GM12878 (cell line): Measurements from ENCODE around the gene SENP7. TPM values are rescaled to one million over a fixed set of nuclear protein-coding genes. Genes with fewer than 3 reads are reported as not detected.

Experiments used
- ATAC-seq: fragments of 200-7000 bp; cut with Tn5 transposase; 3 replicates; pipeline ENCODE4 v1.9.1; 2020; ENCODE audit warnings: mild to moderate bottlenecking, moderate library complexity
- BruUV-seq: library from RNA; stranded (reverse); fragments of 400-500 nt; replicated peaks from 2 replicates; lab custom pipeline; 2021; lab: Mats Ljungman, UMichigan
- CTCF ChIA-PET: fragments of 300-600 bp; sonication (Branson Sonifier 250); formaldehyde crosslinking; extraction: SDS; loops from one replicate; lab custom pipeline; 2021; ENCODE audit warnings: inconsistent platforms; lab: Yijun Ruan, JAX
- POLR2A ChIA-PET: fragments of 350-600 bp; formaldehyde crosslinking; extraction: SDS; loops from one replicate; lab custom pipeline; 2021; ENCODE audit warnings: inconsistent platforms; lab: Charles Lee
- RAD21 ChIA-PET: fragments of 300-600 bp; sonication (Branson Sonifier 250); formaldehyde crosslinking; loops from one replicate; lab custom pipeline; 2023; ENCODE audit warnings: antibody characterized with exemption; ENCODE audit not compliant: unreplicated experiment; lab: Charles Lee
- SMC1A ChIA-PET: fragments of 300-600 bp; sonication (Branson Sonifier 250); formaldehyde crosslinking; loops from one replicate; lab custom pipeline; 2023; ENCODE audit not compliant: unreplicated experiment, uncharacterized antibody; lab: Charles Lee
- DNase-seq: peaks from one replicate; pipeline ENCODE4 v3.0.0-alpha.2; 2011; ENCODE audit warnings: low read depth, low spot score
- FAIRE-seq: peaks from 3 replicates; lab custom pipeline; 2011; peaks lifted over from hg19 to GRCh38; lab: Jason Lieb, UNC
- H2AFZ ChIP-seq: 2 replicates; pipeline ENCODE4 v1.6.0; 2011; ENCODE audit warnings: low read depth, low read length, control low read depth; ENCODE audit not compliant: control insufficient read depth
- H3K27ac ChIP-seq: 2 replicates; pipeline ENCODE4 v1.5.1; 2011; ENCODE audit warnings: control low read depth; ENCODE audit not compliant: control insufficient read depth, insufficient read depth
- H3K27me3 ChIP-seq, 2 experiments: replicated peaks in 1 of 2; 2 replicates each; pipeline versions ENCODE4 v1.6.0 to v1.6.1; 2011; ENCODE audit warnings: low read length in 1 of 2; ENCODE audit not compliant: control insufficient read depth in 2 of 2, insufficient read depth in 2 of 2
- H3K36me3 ChIP-seq, 2 experiments: 2 replicates each; pipeline ENCODE4 v1.5.1; 2011; ENCODE audit warnings: low read length in 1 of 2; ENCODE audit not compliant: control insufficient read depth in 2 of 2, insufficient read depth in 2 of 2
- H3K4me1 ChIP-seq: 2 replicates; pipeline ENCODE4 v1.6.1; 2011; ENCODE audit warnings: mild to moderate bottlenecking, low read length, moderate library complexity, mixed read lengths; ENCODE audit not compliant: control insufficient read depth, insufficient read depth
- H3K4me2 ChIP-seq: 2 replicates; pipeline ENCODE4 v1.6.0; 2011; ENCODE audit warnings: control low read depth; ENCODE audit not compliant: control insufficient read depth, insufficient read depth
- H3K4me3 ChIP-seq: fragments of 200-600 bp; sonication (generic); 2 replicates; pipeline ENCODE4 v1.5.1; 2016
- H3K79me2 ChIP-seq: 2 replicates; pipeline ENCODE4 v1.6.0; 2011; ENCODE audit warnings: low read length; ENCODE audit not compliant: control insufficient read depth, insufficient read depth
- H3K9ac ChIP-seq: 2 replicates; pipeline ENCODE4 v1.8.0; 2011; ENCODE audit warnings: low read length, control low read depth, mixed read lengths; ENCODE audit not compliant: control insufficient read depth, insufficient read depth
- H3K9me3 ChIP-seq: replicated peaks from 3 replicates; pipeline ENCODE4 v1.5.1; 2011; ENCODE audit warnings: mild to moderate bottlenecking, low read length; ENCODE audit not compliant: control insufficient read depth, insufficient read depth
- H4K20me1 ChIP-seq: 2 replicates; pipeline ENCODE4 v1.6.0; 2011; ENCODE audit not compliant: control insufficient read depth, insufficient read depth
- ATF2 ChIP-seq: IDR thresholded peaks from 2 replicates; pipeline ENCODE4 v1.6.1; 2012; ENCODE audit warnings: low read length, inconsistent platforms
- ATF7 ChIP-seq: fragments of 450-650 bp; IDR thresholded peaks from 2 replicates; pipeline ENCODE4 v1.6.1; 2016; ENCODE audit warnings: low read depth, mild to moderate bottlenecking
- BRCA1 ChIP-seq: IDR thresholded peaks from 2 replicates; pipeline ENCODE4 v1.6.1; 2011; ENCODE audit warnings: low read depth, low read length, improper control_type of control experiment
- CHD1 ChIP-seq: IDR thresholded peaks from 2 replicates; pipeline ENCODE4 v1.6.1; 2012; ENCODE audit warnings: low read depth, low read length, improper control_type of control experiment
- DPF2 ChIP-seq: fragments of 450-650 bp; IDR thresholded peaks from 2 replicates; pipeline ENCODE4 v1.6.1; 2017; ENCODE audit warnings: mild to moderate bottlenecking
- EP300 ChIP-seq, 2 experiments: fragments of 150-350 bp in 1 of 2; IDR thresholded peaks; 2 replicates each; pipeline ENCODE4 v1.6.1; 2011 to 2012; ENCODE audit warnings: low read depth in 2 of 2, low read length in 2 of 2, borderline replicate concordance in 1 of 2, improper control_type of control experiment in 1 of 2, inconsistent platforms in 1 of 2; ENCODE audit not compliant: control insufficient read depth in 1 of 2
- EZH2 ChIP-seq: IDR thresholded peaks from 2 replicates; pipeline ENCODE4 v1.6.1; 2012; ENCODE audit warnings: low read depth, mild to moderate bottlenecking, control low read depth, inconsistent platforms, low read length, borderline replicate concordance; ENCODE audit not compliant: control insufficient read depth
- GATAD2B ChIP-seq: fragments of 450-650 bp; conservative IDR thresholded peaks from 2 replicates; pipeline ENCODE4 v1.6.1; 2017; ENCODE audit warnings: low read depth, mild to moderate bottlenecking, moderate library complexity
- KDM1A ChIP-seq: fragments of 200-600 bp; sonication (generic); IDR thresholded peaks from 2 replicates; pipeline ENCODE4 v1.6.1; 2016; ENCODE audit warnings: borderline replicate concordance
- KLF5 ChIP-seq: fragments of 450-650 bp; IDR thresholded peaks from 2 replicates; pipeline ENCODE4 v1.6.1; 2014; ENCODE audit warnings: mild to moderate bottlenecking; ENCODE audit not compliant: partially characterized antibody
- MEF2B ChIP-seq: fragments of 450-650 bp; IDR thresholded peaks from 2 replicates; pipeline ENCODE4 v1.6.1; 2018; ENCODE audit warnings: mild to moderate bottlenecking, moderate library complexity; ENCODE audit not compliant: partially characterized antibody, poor library complexity, severe bottlenecking
- NR2C1 ChIP-seq: fragments of 450-650 bp; IDR thresholded peaks from 2 replicates; pipeline ENCODE4 v1.6.1; 2017; ENCODE audit warnings: antibody characterized with exemption, mild to moderate bottlenecking, moderate library complexity
- POLR2AphosphoS5 ChIP-seq: IDR thresholded peaks from 2 replicates; pipeline ENCODE4 v1.6.1; 2011; ENCODE audit warnings: mild to moderate bottlenecking, low read length, inconsistent platforms
- SIX5 ChIP-seq: IDR thresholded peaks from 2 replicates; pipeline ENCODE4 v1.6.1; 2011; ENCODE audit warnings: mild to moderate bottlenecking, low read depth, low read length, moderate library complexity; ENCODE audit not compliant: severe bottlenecking
- SMAD5 ChIP-seq: IDR thresholded peaks from 2 replicates; pipeline ENCODE4 v1.6.1; 2016; ENCODE audit warnings: antibody characterized with exemption, low read depth
- TAF1 ChIP-seq: IDR thresholded peaks from 2 replicates; pipeline ENCODE4 v1.6.1; 2011; ENCODE audit warnings: mild to moderate bottlenecking, low read depth, low read length, borderline replicate concordance
- ZNF207 ChIP-seq: fragments of 450-650 bp; IDR thresholded peaks from 2 replicates; pipeline ENCODE4 v1.6.1; 2014; ENCODE audit warnings: antibody characterized with exemption, mild to moderate bottlenecking, borderline replicate concordance
- ZNF622 ChIP-seq: fragments of 450-650 bp; IDR thresholded peaks from 2 replicates; pipeline ENCODE4 v1.6.1; 2017; ENCODE audit warnings: mild to moderate bottlenecking, inconsistent platforms
- WGBS: methylation state at CpG from one replicate; pipeline ENCODE4 v1.1.6; 2016; ENCODE audit warnings: low lambda C conversion rate; ENCODE audit not compliant: insufficient replicate concordance, insufficient coverage; ENCODE audit errors: missing lambda C conversion rate; 5-methylcytosine and 5-hydroxymethylcytosine counted together
- in situ Hi-C: fragments of 300-500 bp; cut with MboI; formaldehyde crosslinking; loops from 9 replicates; pipeline ENCODE4 v1.14.3; 2018; ENCODE audit warnings: mixed read lengths
- intact Hi-C: fragments of 100-400 bp; cut with micrococcal nuclease; formaldehyde crosslinking; loops from one replicate; pipeline ENCODE4 v1.14.2; 2022; ENCODE audit not compliant: unreplicated experiment
- polyA plus RNA-seq, 11 experiments: library from polyadenylated mRNA; depleted of rRNA in 4 of 11; unstranded in 6 of 11; stranded (reverse) in 5 of 11; fragments of >200 nt; fragmentation: Nextera tagmentation in 4 of 11; fragmentation: Illumina TruSeq in 1 of 11; extraction: Ambion mirVana in 4 of 11; extraction: Trizol in 1 of 11; gene quantifications; 1 replicate in 1 of 11; 2 replicates in 10 of 11; pipeline versions ENCODE4 v1.2.1 to v1.2.3, GENCODE V29; 2011 to 2016; ENCODE audit warnings: inconsistent platforms in 2 of 11, missing spikeins in 2 of 11, low read depth in 1 of 11
- total RNA-seq, 4 experiments: library from RNA; depleted of rRNA in 3 of 4; stranded (reverse); fragments of >200 nt in 3 of 4; fragmentation: Illumina TruSeq in 1 of 4; extraction: Trizol in 1 of 4; gene quantifications; 2 replicates each; pipeline versions ENCODE4 v1.2.1 to v1.2.3, GENCODE V29; 2013 to 2021
- TF ChIP-seq, protein P1 (sequence below), 3 experiments: IDR thresholded peaks in 2 of 3; conservative IDR thresholded peaks in 1 of 3; 2 replicates each; pipeline ENCODE4 v1.5.1; 2011; ENCODE audit warnings: low read depth in 3 of 3, low read length in 3 of 3, mild to moderate bottlenecking in 3 of 3, control low read depth in 2 of 3, moderate library complexity in 2 of 3, inconsistent platforms in 1 of 3, mixed read lengths in 1 of 3; ENCODE audit not compliant: control insufficient read depth in 2 of 3, insufficient read depth in 1 of 3; ENCODE audit errors: extremely low read depth in 1 of 3

Gene SENP7
- total and polyA plus RNA-seq, 10 of the 15 experiments (the other 5 are each of a cell fraction or from before 2014, with no cell fraction given), result 2.6 to 14.7 (median 8.3) TPM

DNA sequence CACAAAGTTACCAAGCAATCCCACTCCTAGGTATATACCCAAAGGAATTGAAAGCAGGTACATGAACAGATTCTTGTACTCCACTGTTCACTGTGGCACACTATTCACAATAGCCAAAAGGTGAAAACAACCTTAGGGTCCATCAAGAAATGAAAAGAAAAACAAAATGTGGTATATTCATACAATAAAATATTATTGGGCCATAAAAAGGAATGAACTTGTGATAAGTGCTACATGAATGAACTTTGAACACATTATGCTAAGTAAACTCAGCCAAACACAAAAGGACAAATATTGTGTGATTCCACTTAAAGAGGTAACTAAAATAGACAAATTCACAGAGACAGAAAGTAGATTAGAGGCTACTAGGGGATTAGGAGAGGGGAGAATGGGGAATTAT is 137.4 kb downstream of the SENP7 start (continued):
- TF ChIP-seq ATF2 (no peak), BRCA1 (no peak), ATF7 (no peak), DPF2 (no peak), EZH2 (no peak), MEF2B (no peak), CHD1 (no peak)
- TF ChIP-seq, all 136 proteins: peak for 0

- H3K4me1 ChIP-seq, result no peaks in the 10 kb centered on the region
- no peak overlapping the region for H3K4me3 ChIP-seq
- no peaks in the 10 kb centered on the region for H3K79me2 ChIP-seq
- H3K4me2 ChIP-seq, result no peak overlapping the region
- FAIRE-seq (no peak), DNase-seq (no peak), ATAC-seq (no peak)
- H3K27me3 ChIP-seq, result no peaks in the 10 kb centered on the region
- no peaks in the 10 kb centered on the region for H3K36me3 ChIP-seq
- H3K9ac ChIP-seq, result no peak overlapping the region
- POLR2A ChIA-PET, result no interaction called here
- WGBS, result 100% methylated on average over 2 of the region's 2 CpGs
- SMC1A ChIA-PET, result no interaction called here
- peaks cover 3% of the 10 kb centered on the region; the same call in 2 of the 3 replicates for H3K9me3 ChIP-seq
- in situ Hi-C loops (no loop called here), intact Hi-C loops (no loop called here)
- CTCF ChIA-PET, result no interaction called here
- RAD21 ChIA-PET, result no interaction called here
- no peak overlapping the region for H2AFZ ChIP-seq
- BruUV-seq, result TSS peak; percentile 48
- no peak overlapping the region for H3K27ac ChIP-seq
- H4K20me1 ChIP-seq, result no peaks in the 10 kb centered on the region
- TF ChIP-seq EP300 (IDR thresholded peaks at IDR 0.05; ENCODE audit: borderline replicate concordance in 1 of 2, control insufficient read depth in 1 of 2, low read depth in 2 of 2, low read length in 2 of 2) (no peak), NR2C1 (no peak), SIX5 (no peak), SMAD5 (no peak), GATAD2B (no peak), KLF5 (no peak), TAF1 (no peak), ZNF207 (no peak), KDM1A (no peak), POLR2AphosphoS5 (no peak), ZNF622 (no peak)
- TF ChIP-seq, protein P1, sequence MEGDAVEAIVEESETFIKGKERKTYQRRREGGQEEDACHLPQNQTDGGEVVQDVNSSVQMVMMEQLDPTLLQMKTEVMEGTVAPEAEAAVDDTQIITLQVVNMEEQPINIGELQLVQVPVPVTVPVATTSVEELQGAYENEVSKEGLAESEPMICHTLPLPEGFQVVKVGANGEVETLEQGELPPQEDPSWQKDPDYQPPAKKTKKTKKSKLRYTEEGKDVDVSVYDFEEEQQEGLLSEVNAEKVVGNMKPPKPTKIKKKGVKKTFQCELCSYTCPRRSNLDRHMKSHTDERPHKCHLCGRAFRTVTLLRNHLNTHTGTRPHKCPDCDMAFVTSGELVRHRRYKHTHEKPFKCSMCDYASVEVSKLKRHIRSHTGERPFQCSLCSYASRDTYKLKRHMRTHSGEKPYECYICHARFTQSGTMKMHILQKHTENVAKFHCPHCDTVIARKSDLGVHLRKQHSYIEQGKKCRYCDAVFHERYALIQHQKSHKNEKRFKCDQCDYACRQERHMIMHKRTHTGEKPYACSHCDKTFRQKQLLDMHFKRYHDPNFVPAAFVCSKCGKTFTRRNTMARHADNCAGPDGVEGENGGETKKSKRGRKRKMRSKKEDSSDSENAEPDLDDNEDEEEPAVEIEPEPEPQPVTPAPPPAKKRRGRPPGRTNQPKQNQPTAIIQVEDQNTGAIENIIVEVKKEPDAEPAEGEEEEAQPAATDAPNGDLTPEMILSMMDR (IDR thresholded peaks at IDR 0.05 in 2 of 3, conservative IDR thresholded peaks at IDR 0.05 in 1 of 3; ENCODE audit: control insufficient read depth in 2 of 3, extremely low read depth in 1 of 3, insufficient read depth in 1 of 3, low read depth in 3 of 3, low read length in 3 of 3), result no peak
Measured at GRCh38 chr3:101362406-101362805, 150.6 kb downstream of the SENP7 start.
